HepG2 (cell line): ENCODE measurements around the gene SUSD6. TPM values are rescaled to one million over a fixed set of nuclear protein-coding genes. Genes with fewer than 3 reads are reported as not detected.

Experiments used
- ARHGAP35 ChIP-seq: sonication (generic); formaldehyde crosslinking; IDR thresholded peaks from 2 replicates; pipeline ENCODE4 v1.9.0; 2022; ENCODE audit warnings: mild to moderate bottlenecking, inconsistent platforms, moderate library complexity, missing genetic modification reagents, borderline replicate concordance
- CENPT ChIP-seq: sonication (generic); formaldehyde crosslinking; IDR thresholded peaks from 2 replicates; pipeline ENCODE4 v1.8.0; 2022; ENCODE audit warnings: low read depth, mild to moderate bottlenecking, moderate library complexity, missing genetic modification reagents
- CREM ChIP-seq, 2 experiments: sonication (generic) in 1 of 2; formaldehyde crosslinking in 1 of 2; IDR thresholded peaks; 2 replicates each; pipeline versions ENCODE4 v1.4.0 to v1.6.1; 2016 to 2020; ENCODE audit warnings: antibody characterized with exemption in 1 of 2, mild to moderate bottlenecking in 1 of 2, missing genetic modification reagents in 1 of 2
- EP300 ChIP-seq, 3 experiments: sonication (generic) in 1 of 3; formaldehyde crosslinking in 1 of 3; IDR thresholded peaks; 2 replicates each; pipeline versions ENCODE4 v1.5.1 to v1.6.1; 2011 to 2020; ENCODE audit warnings: low read depth in 2 of 3, low read length in 2 of 3, borderline replicate concordance in 1 of 3, improper control_type of control experiment in 1 of 3, mild to moderate bottlenecking in 1 of 3, missing genetic modification reagents in 1 of 3, moderate library complexity in 1 of 3
- GFI1 ChIP-seq: sonication (generic); formaldehyde crosslinking; IDR thresholded peaks from 2 replicates; pipeline ENCODE4 v1.5.0; 2020; ENCODE audit warnings: missing genetic modification reagents, mild to moderate bottlenecking, borderline replicate concordance
- ISL2 ChIP-seq: sonication (generic); formaldehyde crosslinking; IDR thresholded peaks from 2 replicates; pipeline ENCODE4 v1.5.0; 2020; ENCODE audit warnings: missing genetic modification reagents
- NFKBIZ ChIP-seq: IDR thresholded peaks from 2 replicates; pipeline ENCODE4 v1.6.1; 2018; ENCODE audit warnings: missing genetic modification reagents, missing compliant biosample characterization
- POLR2G ChIP-seq: fragments of 200-400 bp; formaldehyde crosslinking; IDR thresholded peaks from 2 replicates; pipeline ENCODE4 v1.6.1; 2018; ENCODE audit warnings: mild to moderate bottlenecking, low read depth, low read length, moderate library complexity
- RELA ChIP-seq: sonication (generic); formaldehyde crosslinking; IDR thresholded peaks from 2 replicates; pipeline ENCODE4 v1.4.0; 2020; ENCODE audit warnings: missing genetic modification reagents
- RXRA ChIP-seq: sonication (generic); formaldehyde crosslinking; IDR thresholded peaks from 2 replicates; pipeline ENCODE4 v1.5.1; 2020; ENCODE audit warnings: missing genetic modification reagents
- ZNF44 ChIP-seq: sonication (generic); formaldehyde crosslinking; IDR thresholded peaks from 2 replicates; pipeline ENCODE4 v1.5.1; 2020; ENCODE audit warnings: mild to moderate bottlenecking, missing genetic modification reagents
- ZNF615 ChIP-seq: sonication (generic); formaldehyde crosslinking; IDR thresholded peaks from 2 replicates; pipeline ENCODE4 v1.5.0; 2020; ENCODE audit warnings: mild to moderate bottlenecking, missing genetic modification reagents, borderline replicate concordance
- polyA plus RNA-seq, 8 experiments: library from polyadenylated mRNA; depleted of rRNA in 3 of 8; stranded (reverse) in 7 of 8; unstranded in 1 of 8; fragments of >200 nt; fragmentation: Illumina TruSeq in 4 of 8; extraction: Trizol in 4 of 8; gene quantifications; 2 replicates each; pipeline versions ENCODE4 v1.2.1 to v1.2.3, GENCODE V29; 2011 to 2016; ENCODE audit warnings: low read depth in 4 of 8, missing spikeins in 1 of 8, mixed read lengths in 1 of 8; ENCODE audit not compliant: insufficient read depth in 1 of 8
- total RNA-seq, 5 experiments: library from RNA; depleted of rRNA; stranded (reverse); fragments of >200 nt; fragmentation: Illumina TruSeq; extraction: Trizol; gene quantifications; 2 replicates each; pipeline ENCODE4 v1.2.3, GENCODE V29; 2016; ENCODE audit warnings: low read depth in 1 of 5
- TF ChIP-seq, protein P1 (sequence below): sonication (generic); formaldehyde crosslinking; IDR thresholded peaks from 2 replicates; pipeline ENCODE4 v1.5.0; 2020; ENCODE audit warnings: mild to moderate bottlenecking, missing genetic modification reagents
- TF ChIP-seq, protein P2 (sequence below): sonication (generic); formaldehyde crosslinking; IDR thresholded peaks from 2 replicates; pipeline ENCODE4 v1.5.0; 2020; ENCODE audit warnings: missing genetic modification reagents
- TF ChIP-seq, protein P3 (sequence below), 2 experiments: fragments of 450-650 bp in 1 of 2; sonication (generic) in 1 of 2; formaldehyde crosslinking in 1 of 2; IDR thresholded peaks; 2 replicates each; pipeline versions ENCODE4 v1.6.1 to v1.8.0; 2016 to 2022; ENCODE audit warnings: antibody characterized with exemption in 1 of 2, mild to moderate bottlenecking in 1 of 2, missing genetic modification reagents in 1 of 2

SUSD6 gene
- total and polyA plus RNA-seq, 2 of the 13 experiments (the other 11 are each of a cell fraction or from before 2014, with no cell fraction given) = 7.2 to 7.4 TPM

DNA sequence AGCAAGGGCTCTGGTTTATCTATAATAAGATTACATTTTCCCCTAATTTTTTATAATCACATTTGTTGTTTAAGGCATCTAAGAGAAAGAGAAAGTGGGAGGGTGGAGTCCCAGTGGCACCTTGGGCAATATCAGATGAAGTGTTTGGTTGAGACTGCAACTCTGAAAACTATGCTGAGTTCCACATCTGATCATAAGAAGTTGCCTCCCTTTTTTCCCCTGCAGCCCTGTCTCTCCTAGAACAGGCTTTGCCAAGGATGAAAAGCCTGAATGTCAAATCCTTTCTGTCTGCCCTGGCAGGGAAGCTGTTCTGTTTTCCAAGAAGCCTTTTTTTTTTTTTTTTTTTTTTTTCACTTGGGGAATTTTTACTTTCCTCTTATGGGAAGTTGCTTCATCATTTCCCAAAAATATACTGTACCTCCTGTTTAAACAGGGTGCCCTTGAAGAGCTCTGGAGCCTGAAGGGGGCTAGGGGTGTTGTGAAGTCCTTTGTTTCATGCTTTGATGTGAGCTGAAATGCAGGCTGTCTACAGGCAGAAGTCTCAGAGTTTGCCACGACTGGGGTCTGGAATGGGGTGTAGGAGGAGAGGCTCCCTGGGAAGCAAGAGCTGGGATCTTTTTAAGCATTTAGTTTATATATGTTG, 71.3 kb downstream of the SUSD6 start (continued):
- TF ChIP-seq EP300 (IDR thresholded peaks at IDR 0.05; ENCODE audit: low read depth in 2 of 2, low read length in 2 of 2) = peak in 1 of 2 experiments; percentile 53; a peak in 1 of 4 replicates
- no peak for TF ChIP-seq EP300 (CRISPR knock-in tag; IDR thresholded peaks at IDR 0.05; ENCODE audit: borderline replicate concordance)
- TF ChIP-seq CREM (IDR thresholded peaks at IDR 0.05) = peak; percentile 47; the same call in 1 of the 2 replicates
- no peak for TF ChIP-seq CREM (CRISPR knock-in tag; IDR thresholded peaks at IDR 0.05)
- TF ChIP-seq, protein P1, sequence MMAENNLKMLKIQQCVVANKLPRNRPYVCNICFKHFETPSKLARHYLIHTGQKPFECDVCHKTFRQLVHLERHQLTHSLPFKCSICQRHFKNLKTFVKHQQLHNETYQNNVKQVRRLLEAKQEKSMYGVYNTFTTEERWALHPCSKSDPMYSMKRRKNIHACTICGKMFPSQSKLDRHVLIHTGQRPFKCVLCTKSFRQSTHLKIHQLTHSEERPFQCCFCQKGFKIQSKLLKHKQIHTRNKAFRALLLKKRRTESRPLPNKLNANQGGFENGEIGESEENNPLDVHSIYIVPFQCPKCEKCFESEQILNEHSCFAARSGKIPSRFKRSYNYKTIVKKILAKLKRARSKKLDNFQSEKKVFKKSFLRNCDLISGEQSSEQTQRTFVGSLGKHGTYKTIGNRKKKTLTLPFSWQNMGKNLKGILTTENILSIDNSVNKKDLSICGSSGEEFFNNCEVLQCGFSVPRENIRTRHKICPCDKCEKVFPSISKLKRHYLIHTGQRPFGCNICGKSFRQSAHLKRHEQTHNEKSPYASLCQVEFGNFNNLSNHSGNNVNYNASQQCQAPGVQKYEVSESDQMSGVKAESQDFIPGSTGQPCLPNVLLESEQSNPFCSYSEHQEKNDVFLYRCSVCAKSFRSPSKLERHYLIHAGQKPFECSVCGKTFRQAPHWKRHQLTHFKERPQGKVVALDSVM (CRISPR knock-in tag) = no peak
- TF ChIP-seq NFKBIZ = peak; percentile 100
- TF ChIP-seq, protein P2, sequence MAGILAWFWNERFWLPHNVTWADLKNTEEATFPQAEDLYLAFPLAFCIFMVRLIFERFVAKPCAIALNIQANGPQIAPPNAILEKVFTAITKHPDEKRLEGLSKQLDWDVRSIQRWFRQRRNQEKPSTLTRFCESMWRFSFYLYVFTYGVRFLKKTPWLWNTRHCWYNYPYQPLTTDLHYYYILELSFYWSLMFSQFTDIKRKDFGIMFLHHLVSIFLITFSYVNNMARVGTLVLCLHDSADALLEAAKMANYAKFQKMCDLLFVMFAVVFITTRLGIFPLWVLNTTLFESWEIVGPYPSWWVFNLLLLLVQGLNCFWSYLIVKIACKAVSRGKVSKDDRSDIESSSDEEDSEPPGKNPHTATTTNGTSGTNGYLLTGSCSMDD = no peak
- no peak for TF ChIP-seq POLR2G
- 0 out of 2 replicates have a peak, but pooled peaks have one; percentile 24 for TF ChIP-seq ISL2 (CRISPR knock-in tag)
- TF ChIP-seq, protein P3, sequence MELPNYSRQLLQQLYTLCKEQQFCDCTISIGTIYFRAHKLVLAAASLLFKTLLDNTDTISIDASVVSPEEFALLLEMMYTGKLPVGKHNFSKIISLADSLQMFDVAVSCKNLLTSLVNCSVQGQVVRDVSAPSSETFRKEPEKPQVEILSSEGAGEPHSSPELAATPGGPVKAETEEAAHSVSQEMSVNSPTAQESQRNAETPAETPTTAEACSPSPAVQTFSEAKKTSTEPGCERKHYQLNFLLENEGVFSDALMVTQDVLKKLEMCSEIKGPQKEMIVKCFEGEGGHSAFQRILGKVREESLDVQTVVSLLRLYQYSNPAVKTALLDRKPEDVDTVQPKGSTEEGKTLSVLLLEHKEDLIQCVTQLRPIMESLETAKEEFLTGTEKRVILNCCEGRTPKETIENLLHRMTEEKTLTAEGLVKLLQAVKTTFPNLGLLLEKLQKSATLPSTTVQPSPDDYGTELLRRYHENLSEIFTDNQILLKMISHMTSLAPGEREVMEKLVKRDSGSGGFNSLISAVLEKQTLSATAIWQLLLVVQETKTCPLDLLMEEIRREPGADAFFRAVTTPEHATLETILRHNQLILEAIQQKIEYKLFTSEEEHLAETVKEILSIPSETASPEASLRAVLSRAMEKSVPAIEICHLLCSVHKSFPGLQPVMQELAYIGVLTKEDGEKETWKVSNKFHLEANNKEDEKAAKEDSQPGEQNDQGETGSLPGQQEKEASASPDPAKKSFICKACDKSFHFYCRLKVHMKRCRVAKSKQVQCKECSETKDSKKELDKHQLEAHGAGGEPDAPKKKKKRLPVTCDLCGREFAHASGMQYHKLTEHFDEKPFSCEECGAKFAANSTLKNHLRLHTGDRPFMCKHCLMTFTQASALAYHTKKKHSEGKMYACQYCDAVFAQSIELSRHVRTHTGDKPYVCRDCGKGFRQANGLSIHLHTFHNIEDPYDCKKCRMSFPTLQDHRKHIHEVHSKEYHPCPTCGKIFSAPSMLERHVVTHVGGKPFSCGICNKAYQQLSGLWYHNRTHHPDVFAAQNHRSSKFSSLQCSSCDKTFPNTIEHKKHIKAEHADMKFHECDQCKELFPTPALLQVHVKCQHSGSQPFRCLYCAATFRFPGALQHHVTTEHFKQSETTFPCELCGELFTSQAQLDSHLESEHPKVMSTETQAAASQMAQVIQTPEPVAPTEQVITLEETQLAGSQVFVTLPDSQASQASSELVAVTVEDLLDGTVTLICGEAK (IDR thresholded peaks at IDR 0.05) = no peak
- TF ChIP-seq, protein P3 (CRISPR knock-in tag; IDR thresholded peaks at IDR 0.05) = no peak
- no peak for TF ChIP-seq ZNF44 (CRISPR knock-in tag)
- no peak for TF ChIP-seq CENPT (CRISPR knock-in tag)
- TF ChIP-seq GFI1 (CRISPR knock-in tag) = no peak
- no peak for TF ChIP-seq ARHGAP35 (CRISPR knock-in tag)
- peak; percentile 94; the same call in 1 of the 2 replicates for TF ChIP-seq RELA (CRISPR knock-in tag)
- TF ChIP-seq RXRA = no peak
- no peak for TF ChIP-seq ZNF615 (CRISPR knock-in tag)
